H1 (cell line): Measurements from ENCODE around the gene RAB10. TPM values are rescaled to one million over a fixed set of nuclear protein-coding genes. Genes with fewer than 3 reads are reported as not detected.

Experiments
- CTCF ChIA-PET: fragments of 300-600 bp; sonication (Branson Sonifier 250); formaldehyde crosslinking; loops from one replicate; lab custom pipeline; 2021; ENCODE audit not compliant: partially characterized antibody; lab: Charles Lee
- POLR2A ChIA-PET: fragments of 300-600 bp; sonication (Branson Sonifier 250); formaldehyde crosslinking; loops from one replicate; lab custom pipeline; 2021; ENCODE audit warnings: inconsistent platforms; ENCODE audit not compliant: partially characterized antibody; lab: Charles Lee
- DNase-seq, 2 experiments: peaks; one replicate each; pipeline versions ENCODE4 v3.0.0 to v3.0.0-alpha.2; 2010 to 2022; ENCODE audit warnings: low spot score in 2 of 2, low read depth in 1 of 2, mixed read lengths in 1 of 2
- FAIRE-seq: peaks from 2 replicates; lab custom pipeline; 2011; peaks lifted over from hg19 to GRCh38; lab: Jason Lieb, UNC
- H2AFZ ChIP-seq: 2 replicates; pipeline ENCODE4 v1.8.1; 2012; ENCODE audit warnings: low read length, inconsistent platforms
- H2AK5ac ChIP-seq: 2 replicates; pipeline ENCODE4 v1.6.1; 2013; ENCODE audit warnings: low read depth, low read length
- H2BK120ac ChIP-seq: replicated peaks from 2 replicates; pipeline ENCODE3; 2013; ENCODE audit warnings: low read depth, low read length, inconsistent platforms
- H2BK12ac ChIP-seq: 2 replicates; pipeline ENCODE4 v1.6.1; 2013; ENCODE audit warnings: low read depth, low read length
- H2BK15ac ChIP-seq: 2 replicates; pipeline ENCODE4 v1.6.1; 2013; ENCODE audit warnings: low read length
- H2BK20ac ChIP-seq: 2 replicates; pipeline ENCODE4 v1.6.1; 2013; ENCODE audit warnings: low read length
- H2BK5ac ChIP-seq: 2 replicates; pipeline ENCODE4 v1.6.1; 2013; ENCODE audit warnings: low read depth, low read length
- H3K14ac ChIP-seq: 2 replicates; pipeline ENCODE4 v1.6.1; 2013; ENCODE audit warnings: inconsistent platforms; ENCODE audit not compliant: insufficient read length
- H3K18ac ChIP-seq: 2 replicates; pipeline ENCODE4 v1.6.1; 2013; ENCODE audit warnings: low read length; ENCODE audit errors: extremely low read depth
- H3K23ac ChIP-seq: 2 replicates; pipeline ENCODE4 v1.6.1; 2013; ENCODE audit warnings: inconsistent platforms; ENCODE audit not compliant: insufficient read length
- H3K23me2 ChIP-seq: 2 replicates; pipeline ENCODE4 v1.6.1; 2013; ENCODE audit warnings: low read depth, low read length
- H3K27ac ChIP-seq: 2 replicates; pipeline ENCODE4 v1.6.1; 2011; ENCODE audit warnings: low read depth, low read length, inconsistent platforms
- H3K27me3 ChIP-seq, 4 experiments: replicated peaks in 1 of 4; 1 replicate in 1 of 4; 2 replicates in 3 of 4; pipeline versions ENCODE4 v1.6.1 to v1.8.1; 2011 to 2013; ENCODE audit warnings: low read length in 3 of 4, mild to moderate bottlenecking in 3 of 4, inconsistent platforms in 2 of 4, mixed read lengths in 2 of 4, moderate library complexity in 1 of 4; ENCODE audit not compliant: control insufficient read depth in 3 of 4, insufficient read depth in 3 of 4; ENCODE audit errors: extremely low read depth in 1 of 4
- H3K36me3 ChIP-seq, 4 experiments: 2 replicates each; pipeline versions ENCODE4 v1.6.1 to v1.8.1; 2011 to 2013; ENCODE audit warnings: mild to moderate bottlenecking in 4 of 4, low read length in 3 of 4, moderate library complexity in 2 of 4, control low read depth in 1 of 4, inconsistent platforms in 1 of 4; ENCODE audit not compliant: insufficient read depth in 4 of 4, control insufficient read depth in 2 of 4
- H3K4ac ChIP-seq: replicated peaks from 2 replicates; pipeline ENCODE3; 2013; ENCODE audit warnings: low read length, low read depth, mixed read lengths, inconsistent platforms; ENCODE audit not compliant: insufficient read length
- H3K4me1 ChIP-seq, 4 experiments: replicated peaks in 1 of 4; 1 replicate in 1 of 4; 2 replicates in 3 of 4; pipeline versions ENCODE4 v1.6.1 to v1.8.1; 2011 to 2013; ENCODE audit warnings: low read length in 3 of 4, inconsistent platforms in 2 of 4, mixed read lengths in 1 of 4; ENCODE audit not compliant: insufficient read depth in 4 of 4, control insufficient read depth in 3 of 4
- H3K4me2 ChIP-seq, 2 experiments: 2 replicates each; pipeline versions ENCODE4 v1.6.1 to v1.8.1; 2011 to 2013; ENCODE audit warnings: low read depth in 2 of 2, low read length in 2 of 2, control low read depth in 1 of 2, inconsistent platforms in 1 of 2, mild to moderate bottlenecking in 1 of 2; ENCODE audit not compliant: insufficient read depth in 1 of 2
- H3K4me3 ChIP-seq, 4 experiments: fragments of 200-600, 300-600 bp in 1 of 4; sonication (generic), shearing (Covaris generic), sonication (Bioruptor Twin) in 1 of 4; 2 replicates each; pipeline versions ENCODE4 v1.5.1 to v1.8.1; 2011 to 2016; ENCODE audit warnings: low read length in 4 of 4, low read depth in 3 of 4, control low read depth in 2 of 4, inconsistent platforms in 2 of 4, mild to moderate bottlenecking in 2 of 4, mixed read lengths in 1 of 4, moderate library complexity in 1 of 4; ENCODE audit not compliant: insufficient read depth in 2 of 4; ENCODE audit errors: extremely low read depth in 1 of 4
- H3K56ac ChIP-seq: replicated peaks from 2 replicates; pipeline ENCODE3; 2013; ENCODE audit warnings: low read depth, mild to moderate bottlenecking, mixed read lengths, low read length, inconsistent platforms; ENCODE audit not compliant: insufficient read length
- H3K79me1 ChIP-seq: 2 replicates; pipeline ENCODE4 v1.6.1; 2013; ENCODE audit warnings: low read depth, low read length, control low read depth
- H3K79me2 ChIP-seq, 2 experiments: 2 replicates each; pipeline versions ENCODE4 v1.6.1 to v1.8.1; 2012 to 2013; ENCODE audit warnings: low read length in 2 of 2, mild to moderate bottlenecking in 2 of 2, inconsistent platforms in 1 of 2; ENCODE audit not compliant: insufficient read depth in 2 of 2, control insufficient read depth in 1 of 2
- H3K9ac ChIP-seq, 4 experiments: replicated peaks in 1 of 4; 1 replicate in 1 of 4; 2 replicates in 3 of 4; pipeline versions ENCODE4 v1.6.1 to v1.8.1; 2011 to 2013; ENCODE audit warnings: low read depth in 3 of 4, low read length in 3 of 4, control low read depth in 2 of 4, mild to moderate bottlenecking in 2 of 4, moderate library complexity in 2 of 4, inconsistent platforms in 1 of 4; ENCODE audit errors: extremely low read depth in 1 of 4
- H3K9me3 ChIP-seq, 2 experiments: 2 replicates each; pipeline versions ENCODE4 v1.6.1 to v1.8.1; 2012 to 2013; ENCODE audit warnings: mild to moderate bottlenecking in 2 of 2, moderate library complexity in 2 of 2, control low read depth in 1 of 2, inconsistent platforms in 1 of 2, low read depth in 1 of 2, low read length in 1 of 2, mixed read lengths in 1 of 2; ENCODE audit not compliant: insufficient read depth in 2 of 2
- H4K20me1 ChIP-seq, 2 experiments: replicated peaks in 1 of 2; 2 replicates each; pipeline versions ENCODE3 to v1.8.1; 2011 to 2013; ENCODE audit warnings: inconsistent platforms in 2 of 2, low read length in 2 of 2, mild to moderate bottlenecking in 1 of 2; ENCODE audit not compliant: insufficient read depth in 2 of 2, control insufficient read depth in 1 of 2
- H4K5ac ChIP-seq: 2 replicates; pipeline ENCODE4 v1.6.1; 2013; ENCODE audit warnings: low read length, low read depth, mixed read lengths, inconsistent platforms; ENCODE audit not compliant: insufficient read length
- H4K8ac ChIP-seq: 2 replicates; pipeline ENCODE4 v1.8.0; 2013; ENCODE audit warnings: mild to moderate bottlenecking, moderate library complexity, low read length, inconsistent platforms; ENCODE audit not compliant: insufficient read depth; ENCODE audit errors: extremely low read depth
- H4K91ac ChIP-seq: replicated peaks from 2 replicates; pipeline ENCODE3; 2013; ENCODE audit warnings: low read length, mixed read lengths, inconsistent platforms; ENCODE audit not compliant: insufficient read length
- BACH1 ChIP-seq: IDR thresholded peaks from 2 replicates; pipeline ENCODE4 v1.6.1; 2012; ENCODE audit warnings: low read length, improper control_type of control experiment
- EGR1 ChIP-seq: IDR thresholded peaks from 2 replicates; pipeline ENCODE4 v1.6.1; 2011; ENCODE audit warnings: low read depth, low read length, borderline replicate concordance
- EZH2 ChIP-seq: fragments of 200-600 bp; sonication (generic); IDR thresholded peaks from 2 replicates; pipeline ENCODE4 v1.7.1; 2012; ENCODE audit warnings: low read depth, mild to moderate bottlenecking, moderate library complexity, low read length, inconsistent platforms; ENCODE audit not compliant: severe bottlenecking
- GABPA ChIP-seq: IDR thresholded peaks from 2 replicates; pipeline ENCODE4 v1.6.1; 2011; ENCODE audit warnings: mild to moderate bottlenecking, low read length, moderate library complexity, borderline replicate concordance; ENCODE audit not compliant: insufficient read depth
- KDM4A ChIP-seq: IDR thresholded peaks from one replicate; pipeline ENCODE4 v1.7.1; 2012; ENCODE audit warnings: low read depth, mild to moderate bottlenecking, moderate library complexity, low read length, inconsistent platforms; ENCODE audit not compliant: severe bottlenecking
- MAX ChIP-seq: IDR thresholded peaks from 2 replicates; pipeline ENCODE4 v1.6.1; 2012; ENCODE audit warnings: inconsistent platforms
- PHF8 ChIP-seq: fragments of 200-600 bp; sonication (generic); conservative IDR thresholded peaks from 2 replicates; pipeline ENCODE4 v1.7.1; 2012; ENCODE audit warnings: low read depth, mild to moderate bottlenecking, inconsistent platforms, low read length, moderate library complexity
- SP1 ChIP-seq: IDR thresholded peaks from 2 replicates; pipeline ENCODE4 v1.6.1; 2011; ENCODE audit warnings: low read depth, low read length
- YY1 ChIP-seq: IDR thresholded peaks from 2 replicates; pipeline ENCODE4 v1.6.1; 2011; ENCODE audit warnings: low read depth, mild to moderate bottlenecking, low read length
- WGBS, 2 experiments: shearing (Covaris generic) in 1 of 2; methylation state at CpG; one replicate each; pipeline versions ENCODE4 v1.1.6 to v1.1.7; 2013 to 2015; ENCODE audit warnings: low lambda C conversion rate in 2 of 2, mixed read lengths in 2 of 2, inconsistent platforms in 1 of 2, low coverage in 1 of 2, missing lambda C conversion rate in 1 of 2; ENCODE audit not compliant: insufficient replicate concordance in 2 of 2, insufficient coverage in 1 of 2, insufficient read length in 1 of 2; ENCODE audit errors: extremely low coverage in 1 of 2, missing lambda C conversion rate in 1 of 2; 5-methylcytosine and 5-hydroxymethylcytosine counted together
- polyA plus RNA-seq, 7 experiments: library from polyadenylated mRNA; depleted of rRNA in 3 of 7; stranded (reverse) in 5 of 7; unstranded in 2 of 7; fragments of >200 nt in 5 of 7; fragments of 200-250 nt in 2 of 7; gene quantifications; 1 replicate in 5 of 7; 2 replicates in 1 of 7; 4 replicates in 1 of 7; pipeline versions ENCODE4 v1.2.1 to v1.2.3, GENCODE V29; 2011 to 2013; ENCODE audit warnings: missing spikeins in 2 of 7, mixed read lengths in 2 of 7
- total RNA-seq: library from RNA; stranded (reverse); fragmentation: NEBNext Ultra II Directional; extraction: Animal tissue kit (Norgen Biotek cat#: 25700); gene quantifications from 2 replicates; pipeline ENCODE4 v1.2.1, GENCODE V29; 2021

RAB10 gene
- total and polyA plus RNA-seq, 2 of the 8 experiments (the other 6 are each of a cell fraction or from before 2014, with no cell fraction given) = 42.6 to 136 TPM

GRCh38 chr2:26178746-26179436 is 145.0 kb downstream of the RAB10 start:
- Histone ChIP-seq H3K4me1 (peaks cover 4 to 29% (median 18%) of the 10 kb centered on the region in 4 experiments), H3K9ac (peak overlapping the region in 3 of 4 experiments; percentile 20 to 61 (median 59); a peak in 6 of 7 replicates), H2BK5ac (peak overlapping the region; percentile 86; the same call in 1 of the 2 replicates), H3K4ac (peak overlapping the region; percentile 55), H4K8ac (peak overlapping the region; percentile 80; the same call in 1 of the 2 replicates), H2BK20ac (0 out of 2 replicates have a peak overlapping the region, but pooled peaks have one; percentile 17), H4K91ac (peak overlapping the region; percentile 98), H3K9me3 (no peaks in the 10 kb centered on the region), H3K14ac (no peak overlapping the region), H3K27ac (peak overlapping the region; percentile 21; the same call in 1 of the 2 replicates), H3K4me2 (peak overlapping the region; percentile 76 to 95), H2BK15ac (peak overlapping the region; percentile 67), H4K5ac (peak overlapping the region; percentile 68), H3K4me3 (peak overlapping the region; percentile 32 to 65 (median 45)), H2BK120ac (peak overlapping the region; percentile 47), H4K20me1 (peaks cover 2 to 19% of the 10 kb centered on the region in 2 experiments), H2BK12ac (peak overlapping the region; percentile 52; the same call in 1 of the 2 replicates), H3K79me1 (peaks cover 9% of the 10 kb centered on the region), H2AK5ac (peak overlapping the region; percentile 26; the same call in 1 of the 2 replicates), H3K27me3 (no peaks in the 10 kb centered on the region; a peak in 2 of 7 replicates), H3K56ac (peak overlapping the region; percentile 87), H3K79me2 (peaks cover 0 to 11% of the 10 kb centered on the region in 2 experiments; a peak in 1 of 4 replicates), H3K18ac (peak overlapping the region; percentile 26), H3K36me3 (peaks cover 0 to 13% (median 2%) of the 10 kb centered on the region in 4 experiments; a peak in 4 of 8 replicates), H3K23ac (no peak overlapping the region), H2AFZ (0 out of 2 replicates have a peak overlapping the region, but pooled peaks have one; percentile 67), H3K23me2 (peaks cover 16% of the 10 kb centered on the region)
- FAIRE-seq (no peak), DNase-seq (peak in 1 of 2 experiments; percentile 77)
- WGBS, 2 experiments = 12% methylated on average over 9 of the region's 48 CpGs; no CpG with 5 or more reads in 1 of the 2 experiments
- ChIA-PET CTCF (interaction anchor here (0.7 kb wide), 3 partner anchors 93 to 332 kb away, joined by 3 to 4 read pairs (median 3); no protein-coding TSS in a partner anchor), POLR2A (interaction anchor here (0.7 to 1.3 kb wide), 2 partner anchors 10 to 140 kb away, joined by 5 to 6 read pairs; no protein-coding TSS in a partner anchor)
- TF ChIP-seq EZH2 (no peak), BACH1 (peak; percentile 2; the same call in 1 of the 2 replicates), PHF8 (0 out of 2 replicates have a peak, but pooled peaks have one; percentile 24), MAX (0 out of 2 replicates have a peak, but pooled peaks have one; percentile 15), YY1 (0 out of 2 replicates have a peak, but pooled peaks have one; percentile 13), KDM4A (peak; percentile 15), GABPA (0 out of 2 replicates have a peak, but pooled peaks have one; percentile 12), EGR1 (peak; percentile 70; the same call in 1 of the 2 replicates), SP1 (no peak)
